Liver (tissue), 9 donors: ENCODE measurements around the gene CLK3. TPM values are rescaled to one million over a fixed set of nuclear protein-coding genes. Genes with fewer than 3 reads are reported as not detected.

Experiments
- DNase-seq: peaks from one replicate; pipeline ENCODE4 v3.0.0-alpha.2; 2017; ENCODE audit warnings: low spot score
- H3K27ac ChIP-seq, 2 donors: one replicate each; pipeline ENCODE4 v1.7.0; 2013; ENCODE audit warnings: inconsistent platforms in 2 of 2, low read length in 2 of 2, control low read depth in 1 of 2, low read depth in 1 of 2, mild to moderate bottlenecking in 1 of 2
- H3K27me3 ChIP-seq, 4 donors: one replicate each; pipeline versions ENCODE4 v1.6.1 to v1.7.0; 2013; ENCODE audit warnings: low read length in 3 of 4, inconsistent platforms in 1 of 4, mild to moderate bottlenecking in 1 of 4, moderate library complexity in 1 of 4; ENCODE audit not compliant: control insufficient read depth in 4 of 4, insufficient read depth in 4 of 4
- H3K36me3 ChIP-seq, 4 donors: one replicate each; pipeline versions ENCODE4 v1.6.1 to v1.7.0; 2013; ENCODE audit warnings: low read length in 3 of 4, mild to moderate bottlenecking in 3 of 4, low read depth in 1 of 4, moderate library complexity in 1 of 4; ENCODE audit not compliant: control insufficient read depth in 4 of 4, insufficient read depth in 3 of 4
- H3K4me1 ChIP-seq, 4 donors: one replicate each; pipeline versions ENCODE4 v1.6.1 to v1.7.0; 2013; ENCODE audit warnings: low read length in 3 of 4, mild to moderate bottlenecking in 3 of 4, moderate library complexity in 1 of 4; ENCODE audit not compliant: control insufficient read depth in 4 of 4, insufficient read depth in 4 of 4
- H3K4me3 ChIP-seq, 3 donors: one replicate each; pipeline versions ENCODE4 v1.6.1 to v1.7.0; 2013; ENCODE audit warnings: low read length in 3 of 3, control low read depth in 1 of 3, low read depth in 1 of 3, mild to moderate bottlenecking in 1 of 3
- H3K9ac ChIP-seq, 2 donors: one replicate each; pipeline ENCODE4 v1.7.0; 2013; ENCODE audit warnings: low read length in 2 of 2, mild to moderate bottlenecking in 2 of 2, moderate library complexity in 2 of 2, control low read depth in 1 of 2, low read depth in 1 of 2
- H3K9me3 ChIP-seq, 4 donors: one replicate each; pipeline versions ENCODE4 v1.6.1 to v1.7.0; 2013; ENCODE audit warnings: low read length in 3 of 4; ENCODE audit not compliant: control insufficient read depth in 4 of 4
- CTCF ChIP-seq: fragments of 150-350 bp; IDR thresholded peaks from 2 replicates; pipeline ENCODE4 v1.5.1; 2017; ENCODE audit warnings: improper control_type of control experiment, low read depth, low read length; ENCODE audit not compliant: missing input control
- EGR1 ChIP-seq, 2 donors: IDR thresholded peaks; 2 replicates each; pipeline ENCODE4 v1.6.1; 2016 to 2018; ENCODE audit warnings: antibody characterized with exemption in 2 of 2, low read depth in 2 of 2
- FOXA1 ChIP-seq: IDR thresholded peaks from 2 replicates; pipeline ENCODE4 v1.6.1; 2016; ENCODE audit warnings: antibody characterized with exemption
- GABPA ChIP-seq, 2 donors: IDR thresholded peaks in 1 of 2; conservative IDR thresholded peaks in 1 of 2; 2 replicates each; pipeline ENCODE4 v1.6.1; 2016; ENCODE audit warnings: antibody characterized with exemption in 2 of 2, mild to moderate bottlenecking in 1 of 2, moderate library complexity in 1 of 2
- HNF4A ChIP-seq, 2 donors: conservative IDR thresholded peaks; 2 replicates each; pipeline ENCODE4 v1.6.1; 2016; ENCODE audit warnings: antibody characterized with exemption in 2 of 2, mild to moderate bottlenecking in 2 of 2
- HNF4G ChIP-seq: IDR thresholded peaks from 2 replicates; pipeline ENCODE4 v1.6.1; 2016; ENCODE audit warnings: antibody characterized with exemption
- JUND ChIP-seq, 2 donors: IDR thresholded peaks; 2 replicates each; pipeline ENCODE4 v1.6.1; 2016; ENCODE audit warnings: antibody characterized with exemption in 2 of 2
- MAX ChIP-seq: IDR thresholded peaks from 2 replicates; pipeline ENCODE4 v1.6.1; 2016; ENCODE audit warnings: antibody characterized with exemption
- NR2F2 ChIP-seq: IDR thresholded peaks from 2 replicates; pipeline ENCODE4 v1.6.1; 2016; ENCODE audit warnings: antibody characterized with exemption
- RAD21 ChIP-seq, 2 donors: IDR thresholded peaks; 2 replicates each; pipeline ENCODE4 v1.6.1; 2016; ENCODE audit warnings: antibody characterized with exemption in 2 of 2, mild to moderate bottlenecking in 2 of 2
- RXRA ChIP-seq, 2 donors: IDR thresholded peaks; 2 replicates each; pipeline ENCODE4 v1.6.1; 2017 to 2018; ENCODE audit warnings: antibody characterized with exemption in 2 of 2, mild to moderate bottlenecking in 1 of 2
- SP1 ChIP-seq: IDR thresholded peaks from 2 replicates; pipeline ENCODE4 v1.6.1; 2018; ENCODE audit warnings: antibody characterized with exemption, mild to moderate bottlenecking
- TAF1 ChIP-seq: conservative IDR thresholded peaks from 2 replicates; pipeline ENCODE4 v1.6.1; 2016; ENCODE audit warnings: antibody characterized with exemption, mild to moderate bottlenecking
- YY1 ChIP-seq: IDR thresholded peaks from 2 replicates; pipeline ENCODE4 v1.6.1; 2016; ENCODE audit warnings: antibody characterized with exemption, mild to moderate bottlenecking
- WGBS: extraction: QIAGEN DNeasy Blood & Tissue Kit; methylation state at CpG from one replicate; pipeline ENCODE4 v1.1.7; 2013; 5-methylcytosine and 5-hydroxymethylcytosine counted together
- polyA plus RNA-seq, 2 donors: library from polyadenylated mRNA; stranded (reverse) in 1 of 2; unstranded in 1 of 2; fragments of 200-250 nt in 1 of 2; fragments of >200 nt in 1 of 2; fragmentation: Nextera tagmentation in 1 of 2; extraction: Ambion mirVana in 1 of 2; gene quantifications; one replicate each; pipeline versions ENCODE4 v1.2.1 to v1.2.3, GENCODE V29; 2013 to 2015
- total RNA-seq, 2 donors: library from RNA; depleted of rRNA; stranded (reverse); fragments of >200 nt; gene quantifications; one replicate each; pipeline ENCODE4 v1.2.3, GENCODE V29; 2014
- TF ChIP-seq, protein P1 (sequence below): IDR thresholded peaks from 2 replicates; pipeline ENCODE4 v1.6.1; 2016; ENCODE audit warnings: antibody characterized with exemption
- TF ChIP-seq, protein P2 (sequence below): IDR thresholded peaks from 2 replicates; pipeline ENCODE4 v1.6.1; 2016; ENCODE audit warnings: antibody characterized with exemption, mild to moderate bottlenecking
- TF ChIP-seq, protein P3 (sequence below): IDR thresholded peaks from 2 replicates; pipeline ENCODE4 v1.6.1; 2016; ENCODE audit warnings: antibody characterized with exemption
- donor health status: healthy.
- donor health status: healthy.
- donor health status: healthy.
- donor health status: healthy.
- donor health status: healthy.

The CLK3 gene
- total and polyA plus RNA-seq, 4 donors = 20.1 to 66.8 (median 28.4) TPM

DNA sequence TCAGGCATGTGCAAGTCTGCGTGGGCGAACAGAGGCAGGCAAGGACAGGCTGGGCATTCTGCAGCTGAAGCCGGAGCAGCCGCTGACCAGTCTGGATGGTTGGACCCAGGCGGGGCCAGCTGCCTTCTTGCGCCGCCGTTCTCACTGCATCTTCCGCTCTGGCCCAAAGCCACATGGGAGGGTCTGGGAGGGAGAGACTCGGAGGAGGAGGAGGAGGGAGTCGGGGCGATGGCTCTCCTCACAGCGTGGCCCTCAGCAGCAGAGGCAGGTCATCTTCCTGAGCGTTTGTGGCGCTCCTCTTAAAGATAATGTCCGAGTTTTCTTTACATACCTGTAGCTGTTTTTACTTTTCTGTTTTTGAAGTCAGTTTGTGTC is 5.9 kb downstream of the CLK3 start:
- Histone ChIP-seq H3K9ac (no peak overlapping the region), H3K27me3 (no peaks in the 10 kb centered on the region), H3K27ac (no peak overlapping the region), H3K4me1 (peaks cover 9 to 43% (median 37%) of the 10 kb centered on the region in 4 donors), H3K4me3 (no peak overlapping the region), H3K9me3 (no peaks in the 10 kb centered on the region), H3K36me3 (peaks cover 30 to 71% (median 57%) of the 10 kb centered on the region in 4 donors)
- no peak for DNase-seq
- 94% methylated on average over 16 of the region's 16 CpGs for WGBS
- TF ChIP-seq, protein P1, sequence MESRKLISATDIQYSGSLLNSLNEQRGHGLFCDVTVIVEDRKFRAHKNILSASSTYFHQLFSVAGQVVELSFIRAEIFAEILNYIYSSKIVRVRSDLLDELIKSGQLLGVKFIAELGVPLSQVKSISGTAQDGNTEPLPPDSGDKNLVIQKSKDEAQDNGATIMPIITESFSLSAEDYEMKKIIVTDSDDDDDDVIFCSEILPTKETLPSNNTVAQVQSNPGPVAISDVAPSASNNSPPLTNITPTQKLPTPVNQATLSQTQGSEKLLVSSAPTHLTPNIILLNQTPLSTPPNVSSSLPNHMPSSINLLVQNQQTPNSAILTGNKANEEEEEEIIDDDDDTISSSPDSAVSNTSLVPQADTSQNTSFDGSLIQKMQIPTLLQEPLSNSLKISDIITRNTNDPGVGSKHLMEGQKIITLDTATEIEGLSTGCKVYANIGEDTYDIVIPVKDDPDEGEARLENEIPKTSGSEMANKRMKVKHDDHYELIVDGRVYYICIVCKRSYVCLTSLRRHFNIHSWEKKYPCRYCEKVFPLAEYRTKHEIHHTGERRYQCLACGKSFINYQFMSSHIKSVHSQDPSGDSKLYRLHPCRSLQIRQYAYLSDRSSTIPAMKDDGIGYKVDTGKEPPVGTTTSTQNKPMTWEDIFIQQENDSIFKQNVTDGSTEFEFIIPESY = no peak
- TF ChIP-seq JUND (IDR thresholded peaks at IDR 0.05) = no peak
- TF ChIP-seq, protein P2, sequence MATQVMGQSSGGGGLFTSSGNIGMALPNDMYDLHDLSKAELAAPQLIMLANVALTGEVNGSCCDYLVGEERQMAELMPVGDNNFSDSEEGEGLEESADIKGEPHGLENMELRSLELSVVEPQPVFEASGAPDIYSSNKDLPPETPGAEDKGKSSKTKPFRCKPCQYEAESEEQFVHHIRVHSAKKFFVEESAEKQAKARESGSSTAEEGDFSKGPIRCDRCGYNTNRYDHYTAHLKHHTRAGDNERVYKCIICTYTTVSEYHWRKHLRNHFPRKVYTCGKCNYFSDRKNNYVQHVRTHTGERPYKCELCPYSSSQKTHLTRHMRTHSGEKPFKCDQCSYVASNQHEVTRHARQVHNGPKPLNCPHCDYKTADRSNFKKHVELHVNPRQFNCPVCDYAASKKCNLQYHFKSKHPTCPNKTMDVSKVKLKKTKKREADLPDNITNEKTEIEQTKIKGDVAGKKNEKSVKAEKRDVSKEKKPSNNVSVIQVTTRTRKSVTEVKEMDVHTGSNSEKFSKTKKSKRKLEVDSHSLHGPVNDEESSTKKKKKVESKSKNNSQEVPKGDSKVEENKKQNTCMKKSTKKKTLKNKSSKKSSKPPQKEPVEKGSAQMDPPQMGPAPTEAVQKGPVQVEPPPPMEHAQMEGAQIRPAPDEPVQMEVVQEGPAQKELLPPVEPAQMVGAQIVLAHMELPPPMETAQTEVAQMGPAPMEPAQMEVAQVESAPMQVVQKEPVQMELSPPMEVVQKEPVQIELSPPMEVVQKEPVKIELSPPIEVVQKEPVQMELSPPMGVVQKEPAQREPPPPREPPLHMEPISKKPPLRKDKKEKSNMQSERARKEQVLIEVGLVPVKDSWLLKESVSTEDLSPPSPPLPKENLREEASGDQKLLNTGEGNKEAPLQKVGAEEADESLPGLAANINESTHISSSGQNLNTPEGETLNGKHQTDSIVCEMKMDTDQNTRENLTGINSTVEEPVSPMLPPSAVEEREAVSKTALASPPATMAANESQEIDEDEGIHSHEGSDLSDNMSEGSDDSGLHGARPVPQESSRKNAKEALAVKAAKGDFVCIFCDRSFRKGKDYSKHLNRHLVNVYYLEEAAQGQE = no peak
- no peak for TF ChIP-seq RAD21 (IDR thresholded peaks at IDR 0.05)
- TF ChIP-seq MAX = no peak
- TF ChIP-seq FOXA1 = no peak
- no peak for TF ChIP-seq TAF1
- TF ChIP-seq HNF4G = no peak
- no peak for TF ChIP-seq NR2F2
- no peak for TF ChIP-seq GABPA (IDR thresholded peaks at IDR 0.05 in 1 of 2, conservative IDR thresholded peaks at IDR 0.05 in 1 of 2)
- no peak for TF ChIP-seq HNF4A (conservative IDR thresholded peaks at IDR 0.05)
- TF ChIP-seq CTCF = no peak
- TF ChIP-seq, protein P3, sequence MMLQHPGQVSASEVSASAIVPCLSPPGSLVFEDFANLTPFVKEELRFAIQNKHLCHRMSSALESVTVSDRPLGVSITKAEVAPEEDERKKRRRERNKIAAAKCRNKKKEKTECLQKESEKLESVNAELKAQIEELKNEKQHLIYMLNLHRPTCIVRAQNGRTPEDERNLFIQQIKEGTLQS = no peak
- no peak for TF ChIP-seq RXRA (IDR thresholded peaks at IDR 0.05)
- TF ChIP-seq SP1 = no peak
- TF ChIP-seq EGR1 (IDR thresholded peaks at IDR 0.05; ENCODE audit: low read depth in 2 of 2) = no peak

DNA sequence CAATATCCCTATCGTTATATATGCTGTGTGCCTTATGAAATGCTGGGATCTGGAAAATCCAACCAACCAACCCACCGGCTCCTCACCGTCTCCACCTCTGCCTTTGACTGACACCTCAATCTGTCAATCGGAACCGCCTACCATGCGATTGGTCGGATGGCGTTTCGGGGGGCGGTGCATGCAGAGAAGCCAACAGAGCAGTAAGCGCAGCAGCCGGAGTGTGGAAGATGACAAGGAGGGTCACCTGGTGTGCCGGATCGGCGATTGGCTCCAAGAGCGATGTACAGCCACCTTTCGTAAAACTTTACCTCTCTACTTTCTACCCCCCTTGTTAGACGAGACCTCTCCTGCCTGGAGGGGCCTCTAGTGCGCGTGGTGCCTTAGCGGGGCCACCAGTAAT is 6.3 kb downstream of the CLK3 start:
- WGBS = 94% methylated on average over 21 of the region's 21 CpGs
- no peak overlapping the region for H3K27ac ChIP-seq

More for the DNA sequence above, 6.3 kb downstream of the CLK3 start:
- no peak overlapping the region for H3K4me3 ChIP-seq
- H3K4me1 ChIP-seq = peaks cover 9 to 39% (median 33%) of the 10 kb centered on the region in 4 donors
- TF ChIP-seq YY1 (no peak), EGR1 (IDR thresholded peaks at IDR 0.05; ENCODE audit: low read depth in 2 of 2) (no peak), RAD21 (IDR thresholded peaks at IDR 0.05) (no peak), TAF1 (no peak), JUND (IDR thresholded peaks at IDR 0.05) (no peak), FOXA1 (no peak), GABPA (IDR thresholded peaks at IDR 0.05 in 1 of 2, conservative IDR thresholded peaks at IDR 0.05 in 1 of 2) (no peak), NR2F2 (no peak)
- TF ChIP-seq, protein P1 = no peak
- TF ChIP-seq, protein P3 = no peak
- DNase-seq = no peak
- no peaks in the 10 kb centered on the region for H3K27me3 ChIP-seq
- H3K9ac ChIP-seq = no peak overlapping the region
- peaks cover 31 to 75% (median 61%) of the 10 kb centered on the region in 4 donors for H3K36me3 ChIP-seq
- H3K9me3 ChIP-seq = no peaks in the 10 kb centered on the region
